Measurements from ENCODE around the gene ILRUN. TPM values are rescaled to one million over a fixed set of nuclear protein-coding genes. Genes with fewer than 3 reads are reported as not detected.
A peak's percentile ranks its signal among the peaks of the same experiment; 100 is the strongest.

ILRUN gene
- total RNA-seq, 1 donor from 2014 or later = 48.4 TPM

DNA sequence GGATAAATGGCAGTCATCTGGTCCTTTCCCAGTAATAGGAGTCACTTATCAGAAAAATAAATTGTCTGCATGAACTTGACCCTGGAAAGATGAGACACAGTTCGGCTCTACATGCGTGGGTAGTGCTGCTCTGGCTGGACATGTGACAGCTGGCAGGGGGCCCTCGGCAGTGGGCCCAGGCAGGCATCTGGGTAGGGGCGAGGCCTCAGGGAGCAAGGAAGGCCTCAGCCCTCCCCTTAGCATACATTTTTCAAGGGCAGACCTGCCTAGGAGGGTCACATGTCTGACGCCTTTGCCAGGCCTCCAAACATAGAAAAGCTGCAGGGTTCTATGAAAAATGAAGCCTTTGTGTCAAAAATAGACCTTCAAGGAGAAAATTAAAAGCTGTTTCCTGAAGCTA lies 12.8 kb upstream of the ILRUN start:
- Histone ChIP-seq H3K4me3 (no peak overlapping the region), H3K36me3 (no peaks in the 10 kb centered on the region), H3K27me3 (no peaks in the 10 kb centered on the region), H3K4me1 (peaks cover 17% of the 10 kb centered on the region), H3K27ac (peak overlapping the region; percentile 25), H3K9me3 (no peaks in the 10 kb centered on the region)
- intact Hi-C loops (cut with DNase I) = no loop called here
- no peak for DNase-seq (ENCODE audit: extremely low spot score in 2 of 2)
- peak in 1 of 2 donors; percentile 41 for TF ChIP-seq POLR2AphosphoS5 (IDR thresholded peaks at IDR 0.05; ENCODE audit: insufficient read depth in 1 of 2, low read depth in 1 of 2)
- TF ChIP-seq, protein P1, sequence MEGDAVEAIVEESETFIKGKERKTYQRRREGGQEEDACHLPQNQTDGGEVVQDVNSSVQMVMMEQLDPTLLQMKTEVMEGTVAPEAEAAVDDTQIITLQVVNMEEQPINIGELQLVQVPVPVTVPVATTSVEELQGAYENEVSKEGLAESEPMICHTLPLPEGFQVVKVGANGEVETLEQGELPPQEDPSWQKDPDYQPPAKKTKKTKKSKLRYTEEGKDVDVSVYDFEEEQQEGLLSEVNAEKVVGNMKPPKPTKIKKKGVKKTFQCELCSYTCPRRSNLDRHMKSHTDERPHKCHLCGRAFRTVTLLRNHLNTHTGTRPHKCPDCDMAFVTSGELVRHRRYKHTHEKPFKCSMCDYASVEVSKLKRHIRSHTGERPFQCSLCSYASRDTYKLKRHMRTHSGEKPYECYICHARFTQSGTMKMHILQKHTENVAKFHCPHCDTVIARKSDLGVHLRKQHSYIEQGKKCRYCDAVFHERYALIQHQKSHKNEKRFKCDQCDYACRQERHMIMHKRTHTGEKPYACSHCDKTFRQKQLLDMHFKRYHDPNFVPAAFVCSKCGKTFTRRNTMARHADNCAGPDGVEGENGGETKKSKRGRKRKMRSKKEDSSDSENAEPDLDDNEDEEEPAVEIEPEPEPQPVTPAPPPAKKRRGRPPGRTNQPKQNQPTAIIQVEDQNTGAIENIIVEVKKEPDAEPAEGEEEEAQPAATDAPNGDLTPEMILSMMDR (IDR thresholded peaks at IDR 0.05) = no peak

DNA sequence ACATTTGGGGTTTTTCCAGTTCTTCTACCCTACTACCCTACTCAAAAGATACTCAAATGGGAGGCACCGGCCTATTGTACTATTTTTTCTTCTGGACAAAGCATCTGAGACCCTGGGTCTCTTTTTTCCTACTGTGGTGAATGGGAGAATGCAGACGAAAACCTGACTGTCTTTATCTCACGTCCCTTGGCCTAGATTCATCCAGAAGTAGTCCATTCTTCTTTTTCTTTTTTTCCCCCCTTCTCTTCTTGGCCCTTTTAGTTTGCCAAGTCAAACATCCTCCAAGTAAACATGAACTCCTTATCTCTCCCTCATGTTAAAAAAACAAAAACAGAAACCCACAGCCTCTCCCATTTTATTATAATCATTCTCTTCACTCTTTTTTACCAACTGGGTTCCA lies 8.7 kb upstream of the ILRUN start:
- Histone ChIP-seq H3K27me3 (no peaks in the 10 kb centered on the region), H3K9me3 (no peaks in the 10 kb centered on the region), H3K4me1 (peaks cover 17% of the 10 kb centered on the region), H3K36me3 (no peaks in the 10 kb centered on the region), H3K4me3 (no peak overlapping the region), H3K27ac (no peak overlapping the region)
- intact Hi-C loops (cut with DNase I) = no loop called here
- TF ChIP-seq, protein P1 (IDR thresholded peaks at IDR 0.05) = no peak
- TF ChIP-seq POLR2A (IDR thresholded peaks at IDR 0.05) = no peak
- TF ChIP-seq POLR2AphosphoS5 (IDR thresholded peaks at IDR 0.05; ENCODE audit: insufficient read depth in 1 of 2, low read depth in 1 of 2) = no peak
- no peak for DNase-seq (ENCODE audit: extremely low spot score in 2 of 2)

DNA sequence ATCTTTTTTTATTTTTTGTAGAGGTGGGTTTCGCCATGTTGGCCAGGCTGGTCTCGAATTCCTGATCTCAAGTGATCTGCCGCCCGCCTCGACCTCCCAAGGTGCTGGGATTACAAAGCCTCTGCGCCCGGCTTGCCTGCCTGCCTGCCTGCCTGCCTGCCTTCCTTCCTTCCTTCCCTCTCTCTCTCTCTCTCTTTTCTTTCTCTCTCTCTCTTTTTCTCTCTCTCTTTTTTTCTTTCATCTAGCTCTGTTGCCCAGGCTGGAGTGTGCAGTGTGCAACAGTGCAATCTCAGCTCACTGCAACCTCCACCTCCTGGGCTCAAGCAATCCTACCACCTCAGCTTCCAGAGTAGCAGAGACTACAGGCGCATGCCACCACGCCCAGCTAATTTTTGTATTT lies 4.6 kb upstream of the ILRUN start:
- no peak for DNase-seq (ENCODE audit: extremely low spot score in 2 of 2)
- TF ChIP-seq POLR2AphosphoS5 (IDR thresholded peaks at IDR 0.05; ENCODE audit: insufficient read depth in 1 of 2, low read depth in 1 of 2) (no peak), POLR2A (IDR thresholded peaks at IDR 0.05) (no peak)
- TF ChIP-seq, protein P1 (IDR thresholded peaks at IDR 0.05) = no peak
- Histone ChIP-seq H3K4me1 (no peaks in the 10 kb centered on the region), H3K27me3 (no peaks in the 10 kb centered on the region), H3K4me3 (no peak overlapping the region), H3K9me3 (no peaks in the 10 kb centered on the region), H3K36me3 (no peaks in the 10 kb centered on the region), H3K27ac (no peak overlapping the region)
- intact Hi-C loops (cut with DNase I) = no loop called here

GRCh38 chr6:34697904-34698559 lies 1.5 kb upstream of the ILRUN start:
- Histone ChIP-seq H3K4me1 (peaks cover 31% of the 10 kb centered on the region), H3K27me3 (no peaks in the 10 kb centered on the region), H3K9me3 (no peaks in the 10 kb centered on the region), H3K4me3 (no peak overlapping the region), H3K27ac (no peak overlapping the region), H3K36me3 (no peaks in the 10 kb centered on the region)
- DNase-seq (ENCODE audit: extremely low spot score in 2 of 2) = no peak
- intact Hi-C loops (cut with DNase I) = loop anchor here (5.0 kb wide), 1 partner anchor 59 kb away; the partner anchor contains the start of gene SNRPC
- TF ChIP-seq, protein P1 (IDR thresholded peaks at IDR 0.05) = no peak
- no peak for TF ChIP-seq POLR2A (IDR thresholded peaks at IDR 0.05)

GRCh38 chr6:34697544-34697836 lies 923 bp upstream of the ILRUN start:
- H3K27me3 ChIP-seq = no peaks in the 10 kb centered on the region
- no peaks in the 10 kb centered on the region for H3K9me3 ChIP-seq
- intact Hi-C loops (cut with DNase I) = loop anchor here (5.0 kb wide), 1 partner anchor 60 kb away; the partner anchor contains the start of gene SNRPC
- peak overlapping the region; percentile 98 for H3K27ac ChIP-seq
- TF ChIP-seq POLR2A (IDR thresholded peaks at IDR 0.05) (no peak), POLR2AphosphoS5 (IDR thresholded peaks at IDR 0.05; ENCODE audit: insufficient read depth in 1 of 2, low read depth in 1 of 2) (no peak)
- TF ChIP-seq, protein P1 (IDR thresholded peaks at IDR 0.05) = no peak
- H3K4me1 ChIP-seq = peaks cover 35% of the 10 kb centered on the region
- DNase-seq (ENCODE audit: extremely low spot score in 2 of 2) = no peak
- H3K4me3 ChIP-seq = peak overlapping the region; percentile 65 to 99
- H3K36me3 ChIP-seq = no peaks in the 10 kb centered on the region
